ENCODE results near the gene PCDHB6.
"Not testable (repeated sequence)": the region's sequence is repeated elsewhere in the genome, so short reads cannot be mapped to it uniquely, and the experiment has no call there.

The PCDHB6 gene

DNA sequence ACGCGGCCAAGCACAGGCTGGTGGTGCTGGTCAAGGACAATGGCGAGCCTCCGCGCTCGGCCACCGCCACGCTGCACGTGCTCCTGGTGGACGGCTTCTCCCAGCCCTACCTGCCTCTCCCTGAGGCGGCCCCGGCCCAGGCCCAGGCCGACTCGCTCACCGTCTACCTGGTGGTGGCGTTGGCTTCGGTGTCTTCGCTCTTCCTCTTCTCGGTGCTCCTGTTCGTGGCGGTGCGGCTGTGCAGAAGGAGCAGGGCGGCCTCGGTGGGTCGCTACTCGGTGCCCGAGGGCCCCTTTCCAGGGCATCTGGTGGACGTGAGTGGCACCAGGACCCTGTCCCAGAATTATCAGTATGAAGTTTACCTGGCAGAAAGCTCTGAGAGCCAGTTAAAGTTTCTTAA lies 8.0 kb downstream of the PCDHB6 start:
- DNase-seq (ENCODE audit: low read depth in 3 of 3, low spot score in 1 of 3) = not testable (repeated sequence)

DNA sequence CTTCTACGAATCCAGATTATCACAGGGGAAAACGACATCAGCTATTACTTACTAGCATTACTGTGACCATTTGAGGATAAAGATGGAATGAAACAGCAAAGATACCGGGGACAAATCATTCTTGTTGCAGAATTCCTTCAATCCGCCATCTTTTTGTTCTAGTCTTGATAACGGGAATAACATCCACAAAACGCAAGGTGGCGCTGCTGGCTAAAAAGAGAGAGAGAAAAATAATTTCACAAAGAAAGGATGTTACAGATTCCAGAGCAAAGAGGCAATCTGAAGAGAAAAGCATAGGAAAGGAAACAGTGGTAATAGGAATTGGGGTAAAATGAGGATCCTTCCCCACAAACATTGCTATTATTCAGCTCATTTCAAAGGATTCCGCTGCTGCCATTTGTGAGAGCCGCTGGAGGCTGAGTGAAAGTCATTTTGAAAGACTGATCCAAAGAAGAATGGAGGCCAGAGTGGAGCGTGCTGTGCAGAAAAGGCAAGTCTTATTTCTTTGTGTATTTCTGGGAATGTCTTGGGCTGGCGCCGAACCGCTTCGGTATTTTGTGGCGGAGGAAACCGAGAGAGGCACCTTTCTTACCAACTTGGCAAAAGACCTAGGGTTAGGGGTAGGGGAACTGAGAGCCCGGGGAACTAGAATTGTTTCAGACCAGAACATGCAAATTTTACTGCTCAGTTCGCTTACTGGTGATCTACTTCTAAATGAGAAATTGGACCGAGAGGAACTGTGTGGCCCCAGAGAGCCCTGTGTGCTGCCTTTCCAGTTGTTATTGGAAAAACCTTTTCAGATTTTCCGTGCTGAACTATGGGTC lies 22.7 kb downstream of the PCDHB6 start, which contains the start of gene PCDHB7:
PCDHB7 (plus strand) TSS at position 264 of the 824 bp plus-strand sequence; CDS start at position 456, 192 bp downstream.
- DNase-seq (ENCODE audit: low read depth in 3 of 3, low spot score in 1 of 3) = no peak

DNA sequence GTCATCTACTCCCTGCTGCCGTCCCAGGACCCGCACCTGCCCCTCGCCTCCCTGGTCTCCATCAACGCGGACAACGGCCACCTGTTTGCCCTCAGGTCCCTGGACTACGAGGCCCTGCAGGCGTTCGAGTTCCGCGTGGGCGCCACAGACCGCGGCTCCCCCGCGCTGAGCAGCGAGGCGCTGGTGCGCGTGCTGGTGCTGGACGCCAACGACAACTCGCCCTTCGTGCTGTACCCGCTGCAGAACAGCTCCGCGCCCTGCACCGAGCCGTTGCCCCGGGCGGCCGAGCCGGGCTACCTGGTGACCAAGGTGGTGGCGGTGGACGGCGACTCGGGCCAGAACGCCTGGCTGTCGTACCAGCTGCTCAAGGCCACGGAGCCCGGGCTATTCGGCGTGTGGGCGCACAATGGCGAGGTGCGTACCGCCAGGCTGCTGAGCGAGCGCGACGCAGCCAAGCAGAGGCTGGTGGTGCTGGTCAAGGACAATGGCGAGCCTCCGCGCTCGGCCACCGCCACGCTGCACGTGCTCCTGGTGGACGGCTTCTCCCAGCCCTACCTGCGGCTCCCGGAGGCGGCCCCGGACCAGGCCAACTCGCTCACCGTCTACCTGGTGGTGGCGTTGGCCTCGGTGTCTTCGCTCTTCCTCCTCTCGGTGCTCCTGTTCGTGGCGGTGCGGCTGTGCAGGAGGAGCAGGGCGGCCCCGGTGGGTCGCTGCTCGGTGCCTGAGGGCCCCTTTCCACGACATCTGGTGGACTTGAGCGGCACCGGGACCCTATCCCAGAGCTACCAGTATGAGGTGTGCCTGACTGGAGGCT lies 24.6 kb downstream of the PCDHB6 start:
- DNase-seq (ENCODE audit: low read depth in 3 of 3, low spot score in 1 of 3) = not testable (repeated sequence)

DNA sequence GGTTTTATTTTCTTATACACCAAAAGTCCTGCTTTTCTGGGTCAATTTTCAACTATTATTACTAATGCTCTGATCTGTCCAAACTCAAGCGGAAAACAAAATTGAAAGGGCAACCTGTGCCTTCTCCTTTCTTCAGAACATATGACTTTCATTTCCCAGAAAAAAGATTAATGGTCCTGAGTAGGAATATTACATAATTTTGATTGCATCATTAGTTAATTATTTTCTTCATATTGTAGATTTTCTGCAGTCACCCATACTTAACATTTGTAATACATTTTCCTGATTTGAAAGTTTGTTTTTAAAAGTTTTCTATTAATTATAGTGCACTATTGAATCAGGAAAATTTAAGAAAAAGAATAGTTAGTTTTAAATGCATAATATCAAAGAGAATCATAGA lies 26.1 kb downstream of the PCDHB6 start:
- no peak for DNase-seq (ENCODE audit: low read depth in 3 of 3, low spot score in 1 of 3)

DNA sequence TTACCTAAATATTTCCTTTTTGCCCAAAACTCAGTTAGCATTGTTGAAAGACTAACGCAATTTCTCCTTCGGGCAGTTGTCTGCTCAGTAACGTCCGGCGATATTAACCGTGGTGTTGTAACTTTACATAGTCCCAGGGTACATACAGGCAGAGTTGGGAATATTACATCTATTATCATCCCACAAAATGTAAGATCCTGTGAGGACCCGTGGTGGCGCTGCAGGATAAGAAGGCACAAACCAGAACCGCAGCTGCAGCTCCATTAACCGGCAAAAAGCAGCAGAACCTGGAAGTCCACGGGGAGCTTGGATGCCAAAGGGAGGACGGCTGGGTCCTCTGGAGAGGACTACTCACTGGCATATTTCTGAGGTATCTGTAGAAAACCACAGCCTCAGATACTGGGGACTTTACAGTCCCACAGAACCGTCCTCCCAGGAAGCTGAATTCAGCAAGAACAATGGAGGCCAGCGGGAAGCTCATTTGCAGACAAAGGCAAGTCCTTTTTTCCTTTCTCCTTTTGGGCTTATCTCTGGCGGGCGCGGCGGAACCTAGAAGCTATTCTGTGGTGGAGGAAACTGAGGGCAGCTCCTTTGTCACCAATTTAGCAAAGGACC lies 27.8 kb downstream of the PCDHB6 start, which contains the start of gene PCDHB8:
PCDHB8 (plus strand) TSS at position 214 of the 615 bp plus-strand sequence; CDS start at position 459, 245 bp downstream.
- not testable (repeated sequence) for DNase-seq (ENCODE audit: low read depth in 3 of 3, low spot score in 1 of 3)

DNA sequence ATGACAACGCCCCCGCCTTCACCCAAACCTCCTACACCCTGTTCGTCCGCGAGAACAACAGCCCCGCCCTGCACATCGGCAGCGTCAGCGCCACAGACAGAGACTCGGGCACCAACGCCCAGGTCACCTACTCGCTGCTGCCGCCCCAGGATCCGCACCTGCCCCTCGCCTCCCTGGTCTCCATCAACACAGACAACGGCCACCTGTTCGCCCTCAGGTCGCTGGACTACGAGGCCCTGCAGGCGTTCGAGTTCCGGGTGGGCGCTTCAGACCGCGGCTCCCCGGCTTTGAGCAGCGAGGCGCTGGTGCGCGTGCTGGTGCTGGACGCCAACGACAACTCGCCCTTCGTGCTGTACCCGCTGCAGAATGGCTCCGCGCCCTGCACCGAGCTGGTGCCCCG lies 29.5 kb downstream of the PCDHB6 start:
- not testable (repeated sequence) for DNase-seq (ENCODE audit: low read depth in 3 of 3, low spot score in 1 of 3)

DNA sequence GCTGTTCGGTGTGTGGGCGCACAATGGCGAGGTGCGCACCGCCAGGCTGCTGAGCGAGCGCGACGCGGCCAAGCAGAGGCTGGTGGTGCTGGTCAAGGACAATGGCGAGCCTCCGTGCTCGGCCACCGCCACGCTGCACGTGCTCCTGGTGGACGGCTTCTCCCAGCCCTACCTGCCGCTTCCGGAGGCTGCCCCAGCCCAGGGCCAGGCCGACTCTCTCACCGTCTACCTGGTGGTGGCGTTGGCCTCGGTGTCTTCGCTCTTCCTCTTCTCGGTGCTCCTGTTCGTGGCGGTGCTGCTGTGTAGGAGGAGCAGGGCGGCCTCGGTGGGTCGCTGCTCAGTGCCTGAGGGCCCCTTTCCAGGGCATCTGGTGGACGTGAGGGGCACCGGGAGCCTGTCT lies 30.0 kb downstream of the PCDHB6 start:
- not testable (repeated sequence) for DNase-seq (ENCODE audit: low read depth in 3 of 3, low spot score in 1 of 3)

DNA sequence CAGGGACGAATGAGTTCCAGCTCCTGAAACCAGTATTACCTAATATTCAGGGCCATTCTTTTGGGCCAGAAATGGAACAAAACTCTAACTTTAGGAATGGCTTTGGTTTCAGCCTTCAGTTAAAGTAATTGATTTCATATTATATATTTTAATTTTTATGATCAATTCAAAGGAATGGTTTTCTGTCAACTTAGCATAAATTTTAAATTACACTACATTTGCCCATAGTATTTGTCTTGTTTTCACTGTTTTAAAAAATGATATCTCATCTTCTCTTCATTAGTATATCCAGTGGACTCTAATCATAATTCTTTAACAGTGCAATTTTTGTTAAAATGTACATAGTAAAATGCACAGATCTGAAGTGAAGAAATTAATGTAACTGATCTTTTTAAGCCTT lies 30.5 kb downstream of the PCDHB6 start:
- no peak for DNase-seq (ENCODE audit: low read depth in 3 of 3, low spot score in 1 of 3)

DNA sequence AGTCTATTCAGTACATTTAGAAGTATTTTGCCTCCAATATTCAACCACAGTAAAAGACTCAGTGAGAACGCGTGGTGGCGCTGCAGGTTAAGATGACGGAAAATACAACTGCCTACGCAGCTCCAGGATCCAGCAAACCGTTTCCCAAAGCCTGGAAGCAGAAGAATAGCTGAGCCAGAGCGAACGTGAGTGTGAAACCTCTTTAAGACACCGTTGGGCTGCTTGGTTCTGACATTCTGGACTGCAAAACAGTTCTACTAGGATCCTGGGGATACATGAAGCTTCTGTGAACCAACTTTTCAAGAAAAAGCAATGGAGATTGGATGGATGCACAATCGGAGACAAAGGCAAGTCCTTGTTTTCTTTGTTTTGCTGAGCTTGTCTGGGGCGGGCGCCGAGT lies 32.4 kb downstream of the PCDHB6 start, which contains the start of gene PCDHB16:
PCDHB16 (plus strand) TSS at position 140 of the 400 bp plus-strand sequence; CDS start at position 313, 173 bp downstream.
- DNase-seq (ENCODE audit: low read depth in 3 of 3, low spot score in 1 of 3) = no peak

DNA sequence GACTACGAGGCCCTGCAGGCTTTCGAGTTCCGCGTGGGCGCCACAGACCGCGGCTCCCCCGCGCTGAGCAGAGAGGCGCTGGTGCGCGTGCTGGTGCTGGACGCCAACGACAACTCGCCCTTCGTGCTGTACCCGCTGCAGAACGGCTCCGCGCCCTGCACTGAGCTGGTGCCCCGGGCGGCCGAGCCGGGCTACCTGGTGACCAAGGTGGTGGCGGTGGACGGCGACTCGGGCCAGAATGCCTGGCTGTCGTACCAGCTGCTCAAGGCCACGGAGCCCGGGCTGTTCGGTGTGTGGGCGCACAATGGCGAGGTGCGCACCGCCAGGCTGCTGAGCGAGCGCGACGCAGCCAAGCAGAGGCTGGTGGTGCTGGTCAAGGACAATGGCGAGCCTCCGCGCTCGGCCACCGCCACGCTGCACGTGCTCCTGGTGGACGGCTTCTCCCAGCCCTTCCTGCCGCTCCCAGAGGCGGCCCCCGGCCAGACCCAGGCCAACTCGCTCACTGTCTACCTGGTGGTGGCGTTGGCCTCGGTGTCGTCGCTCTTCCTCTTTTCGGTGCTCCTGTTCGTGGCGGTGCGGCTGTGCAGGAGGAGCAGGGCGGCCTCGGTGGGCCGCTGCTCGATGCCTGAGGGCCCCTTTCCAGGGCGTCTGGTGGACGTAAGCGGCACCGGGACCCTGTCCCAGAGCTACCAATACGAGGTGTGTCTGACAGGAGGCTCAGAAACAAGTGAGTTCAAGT lies 34.4 kb downstream of the PCDHB6 start:
- DNase-seq (ENCODE audit: low read depth in 3 of 3, low spot score in 1 of 3) = not testable (repeated sequence)

DNA sequence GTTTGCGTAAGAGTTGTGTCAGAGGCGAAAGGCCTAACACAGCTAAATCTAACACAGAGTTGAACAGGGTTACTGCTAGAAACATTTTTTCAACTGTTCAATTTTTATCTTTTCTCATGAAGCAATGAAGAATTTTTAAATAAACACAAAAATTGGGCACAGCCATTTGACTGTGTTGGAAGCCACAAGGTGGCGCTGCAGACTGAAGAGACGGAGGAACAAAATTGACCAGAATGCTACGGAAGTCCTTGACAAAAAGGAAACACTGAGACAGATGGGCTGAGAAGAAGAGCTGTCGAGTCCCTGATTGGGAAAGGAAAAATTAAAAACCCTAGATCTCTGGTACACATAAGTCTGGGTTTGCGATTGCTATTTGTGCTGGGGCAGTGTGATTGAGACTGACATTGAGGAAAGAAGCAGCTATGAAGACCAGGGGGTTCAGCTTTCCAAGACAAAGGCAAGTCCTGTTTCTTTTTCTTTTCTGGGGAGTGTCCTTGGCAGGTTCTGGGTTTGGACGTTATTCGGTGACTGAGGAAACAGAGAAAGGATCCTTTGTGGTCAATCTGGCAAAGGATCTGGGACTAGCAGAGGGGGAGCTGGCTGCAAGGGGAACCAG lies 37.1 kb downstream of the PCDHB6 start, which contains the start of gene PCDHB9:
PCDHB9 (plus strand) TSS at position 265 of the 616 bp plus-strand sequence; CDS start at position 423, 158 bp downstream.
- DNase-seq (ENCODE audit: low read depth in 3 of 3, low spot score in 1 of 3) = no peak

DNA sequence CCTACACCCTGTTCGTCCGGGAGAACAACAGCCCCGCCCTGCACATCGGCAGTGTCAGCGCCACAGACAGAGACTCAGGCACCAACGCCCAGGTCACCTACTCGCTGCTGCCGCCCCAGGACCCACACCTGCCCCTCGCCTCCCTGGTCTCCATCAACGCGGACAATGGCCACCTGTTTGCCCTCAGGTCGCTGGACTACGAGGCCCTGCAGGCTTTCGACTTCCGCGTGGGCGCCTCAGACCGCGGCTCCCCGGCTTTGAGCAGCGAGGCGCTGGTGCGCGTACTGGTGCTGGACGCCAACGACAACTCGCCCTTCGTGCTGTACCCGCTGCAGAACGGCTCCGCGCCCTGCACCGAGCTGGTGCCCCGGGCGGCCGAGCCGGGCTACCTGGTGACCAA lies 38.8 kb downstream of the PCDHB6 start:
- not testable (repeated sequence) for DNase-seq (ENCODE audit: low read depth in 3 of 3, low spot score in 1 of 3)

DNA sequence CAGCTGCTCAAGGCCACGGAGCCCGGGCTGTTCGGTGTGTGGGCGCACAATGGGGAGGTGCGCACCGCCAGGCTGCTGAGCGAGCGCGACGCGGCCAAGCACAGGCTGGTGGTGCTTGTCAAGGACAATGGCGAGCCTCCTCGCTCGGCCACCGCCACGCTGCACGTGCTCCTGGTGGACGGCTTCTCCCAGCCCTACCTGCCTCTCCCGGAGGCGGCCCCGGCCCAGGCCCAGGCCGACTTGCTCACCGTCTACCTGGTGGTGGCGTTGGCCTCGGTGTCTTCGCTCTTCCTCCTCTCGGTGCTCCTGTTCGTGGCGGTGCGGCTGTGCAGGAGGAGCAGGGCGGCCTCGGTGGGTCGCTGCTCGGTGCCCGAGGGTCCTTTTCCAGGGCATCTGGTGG lies 39.3 kb downstream of the PCDHB6 start:
- DNase-seq (ENCODE audit: low read depth in 3 of 3, low spot score in 1 of 3) = not testable (repeated sequence)

DNA sequence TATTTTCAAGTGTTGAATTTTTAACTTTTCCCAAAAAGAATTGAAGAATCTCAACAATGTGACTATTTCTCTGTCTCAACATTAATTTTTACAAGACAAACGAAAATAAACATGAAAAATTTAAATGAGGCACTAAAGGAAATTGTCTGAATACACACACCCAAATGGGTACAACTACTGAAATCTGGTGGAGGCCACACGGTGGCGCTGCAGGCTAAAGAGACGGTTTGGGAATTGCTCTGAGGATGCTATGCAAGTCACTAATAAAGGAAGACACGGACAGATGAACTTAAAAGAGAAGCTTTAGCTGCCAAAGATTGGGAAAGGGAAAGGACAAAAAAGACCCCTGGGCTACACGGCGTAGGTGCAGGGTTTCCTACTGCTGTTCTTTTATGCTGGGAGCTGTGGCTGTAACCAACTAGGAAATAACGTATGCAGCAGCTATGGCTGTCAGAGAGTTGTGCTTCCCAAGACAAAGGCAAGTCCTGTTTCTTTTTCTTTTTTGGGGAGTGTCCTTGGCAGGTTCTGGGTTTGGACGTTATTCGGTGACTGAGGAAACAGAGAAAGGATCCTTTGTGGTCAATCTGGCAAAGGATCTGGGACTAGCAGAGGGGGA lies 42.4 kb downstream of the PCDHB6 start, which contains the start of gene PCDHB10:
PCDHB10 (plus strand) TSS at position 244 of the 616 bp plus-strand sequence; CDS start at position 444, 200 bp downstream.
- DNase-seq (ENCODE audit: low read depth in 3 of 3, low spot score in 1 of 3) = no peak

DNA sequence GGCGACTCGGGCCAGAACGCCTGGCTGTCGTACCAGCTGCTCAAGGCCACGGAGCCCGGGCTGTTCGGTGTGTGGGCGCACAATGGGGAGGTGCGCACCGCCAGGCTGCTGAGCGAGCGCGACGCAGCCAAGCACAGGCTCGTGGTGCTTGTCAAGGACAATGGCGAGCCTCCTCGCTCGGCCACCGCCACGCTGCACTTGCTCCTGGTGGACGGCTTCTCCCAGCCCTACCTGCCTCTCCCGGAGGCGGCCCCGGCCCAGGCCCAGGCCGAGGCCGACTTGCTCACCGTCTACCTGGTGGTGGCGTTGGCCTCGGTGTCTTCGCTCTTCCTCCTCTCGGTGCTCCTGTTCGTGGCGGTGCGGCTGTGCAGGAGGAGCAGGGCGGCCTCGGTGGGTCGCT lies 44.5 kb downstream of the PCDHB6 start:
- DNase-seq (ENCODE audit: low read depth in 3 of 3, low spot score in 1 of 3) = not testable (repeated sequence)

DNA sequence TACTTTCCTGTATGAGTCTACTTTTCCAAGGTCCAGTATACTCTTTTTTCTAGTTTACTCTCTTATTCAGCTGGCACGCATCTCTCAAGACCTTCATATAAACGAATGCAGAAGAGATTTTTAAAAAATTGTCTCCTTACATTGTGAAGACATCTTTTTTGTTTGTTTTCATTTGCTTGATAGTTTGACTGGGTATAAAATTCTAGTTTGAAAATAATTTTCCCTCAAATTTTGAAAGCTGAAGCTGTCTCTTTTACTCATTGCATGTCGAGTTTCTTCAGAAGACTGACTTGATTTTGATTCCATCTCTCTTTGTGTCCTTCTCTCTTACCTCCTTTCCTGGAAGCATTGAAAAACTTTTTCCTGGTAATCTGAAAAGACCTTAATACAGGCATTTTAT lies 46.5 kb downstream of the PCDHB6 start:
- DNase-seq (ENCODE audit: low read depth in 3 of 3, low spot score in 1 of 3) = no peak

DNA sequence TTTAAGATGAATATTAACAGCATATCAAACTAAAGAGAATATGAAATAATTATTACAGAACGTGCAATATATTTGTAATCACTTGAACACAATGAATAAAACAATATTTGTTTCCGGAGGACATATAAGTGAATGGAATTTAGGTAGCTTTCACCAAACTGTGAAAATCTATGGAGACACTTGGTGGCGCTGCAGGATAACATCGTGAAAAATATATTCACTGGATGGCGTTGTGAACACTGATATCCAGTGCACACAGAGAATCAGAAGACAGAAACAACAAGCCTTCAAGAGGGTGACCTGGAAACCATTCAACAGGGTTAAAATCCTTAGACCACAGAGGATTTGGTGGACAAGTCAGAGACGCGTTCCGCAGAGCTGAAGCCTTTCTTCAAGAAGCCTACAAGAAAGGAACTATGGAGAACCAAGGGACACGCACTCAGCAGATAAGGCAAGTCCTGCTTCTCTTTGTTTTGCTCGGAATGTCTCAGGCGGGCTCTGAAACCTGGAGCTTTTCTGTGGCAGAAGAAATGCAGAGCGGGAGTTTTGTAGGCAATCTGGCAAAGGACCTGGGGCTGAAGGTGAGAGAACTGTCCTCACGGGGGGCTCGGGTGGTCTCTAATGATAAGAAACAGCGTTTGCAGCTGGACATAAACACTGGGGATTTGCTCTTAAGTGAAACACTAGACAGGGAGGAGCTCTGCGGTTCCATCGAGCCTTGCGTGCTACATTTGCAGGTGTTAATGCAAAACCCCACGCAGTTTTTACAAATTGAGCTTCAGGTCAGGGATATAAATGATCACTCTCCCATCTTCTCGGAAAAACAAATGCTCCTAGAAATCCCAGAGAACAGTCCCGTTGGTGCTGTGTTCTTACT lies 49.7 kb downstream of the PCDHB6 start, which contains the start of gene PCDHB11:
PCDHB11 (plus strand) TSS at position 269 of the 877 bp plus-strand sequence; CDS start at position 417, 148 bp downstream.
- no peak for DNase-seq (ENCODE audit: low read depth in 3 of 3, low spot score in 1 of 3)

DNA sequence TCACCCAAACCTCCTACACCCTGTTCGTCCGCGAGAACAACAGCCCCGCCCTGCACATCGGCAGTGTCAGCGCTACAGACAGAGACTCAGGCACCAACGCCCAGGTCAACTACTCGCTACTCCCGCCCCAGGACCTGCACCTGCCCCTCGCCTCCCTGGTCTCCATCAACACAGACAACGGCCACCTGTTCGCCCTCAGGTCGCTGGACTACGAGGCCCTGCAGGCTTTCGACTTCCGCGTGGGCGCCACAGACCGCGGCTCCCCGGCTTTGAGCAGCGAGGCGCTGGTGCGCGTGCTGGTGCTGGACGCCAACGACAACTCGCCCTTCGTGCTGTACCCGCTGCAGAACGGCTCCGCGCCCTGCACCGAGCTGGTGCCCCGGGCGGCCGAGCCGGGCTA lies 51.3 kb downstream of the PCDHB6 start:
- DNase-seq (ENCODE audit: low read depth in 3 of 3, low spot score in 1 of 3) = not testable (repeated sequence)

Measured in stimulated activated CD4-positive, alpha-beta T cell treated with anti-CD3 and anti-CD28 coated beads, TNF-alpha, amount 100 ng/mL, for 1 hour (primary cell).